Stimulated activated naive CD4-positive, alpha-beta T cell (primary cell): ENCODE measurements around the gene PSMD9.

Experiments
- DNase-seq, 6 experiments: peaks; one replicate each; lab custom pipeline; 2025; lab: John Stamatoyannopoulos, UW

Gene PSMD9

DNA sequence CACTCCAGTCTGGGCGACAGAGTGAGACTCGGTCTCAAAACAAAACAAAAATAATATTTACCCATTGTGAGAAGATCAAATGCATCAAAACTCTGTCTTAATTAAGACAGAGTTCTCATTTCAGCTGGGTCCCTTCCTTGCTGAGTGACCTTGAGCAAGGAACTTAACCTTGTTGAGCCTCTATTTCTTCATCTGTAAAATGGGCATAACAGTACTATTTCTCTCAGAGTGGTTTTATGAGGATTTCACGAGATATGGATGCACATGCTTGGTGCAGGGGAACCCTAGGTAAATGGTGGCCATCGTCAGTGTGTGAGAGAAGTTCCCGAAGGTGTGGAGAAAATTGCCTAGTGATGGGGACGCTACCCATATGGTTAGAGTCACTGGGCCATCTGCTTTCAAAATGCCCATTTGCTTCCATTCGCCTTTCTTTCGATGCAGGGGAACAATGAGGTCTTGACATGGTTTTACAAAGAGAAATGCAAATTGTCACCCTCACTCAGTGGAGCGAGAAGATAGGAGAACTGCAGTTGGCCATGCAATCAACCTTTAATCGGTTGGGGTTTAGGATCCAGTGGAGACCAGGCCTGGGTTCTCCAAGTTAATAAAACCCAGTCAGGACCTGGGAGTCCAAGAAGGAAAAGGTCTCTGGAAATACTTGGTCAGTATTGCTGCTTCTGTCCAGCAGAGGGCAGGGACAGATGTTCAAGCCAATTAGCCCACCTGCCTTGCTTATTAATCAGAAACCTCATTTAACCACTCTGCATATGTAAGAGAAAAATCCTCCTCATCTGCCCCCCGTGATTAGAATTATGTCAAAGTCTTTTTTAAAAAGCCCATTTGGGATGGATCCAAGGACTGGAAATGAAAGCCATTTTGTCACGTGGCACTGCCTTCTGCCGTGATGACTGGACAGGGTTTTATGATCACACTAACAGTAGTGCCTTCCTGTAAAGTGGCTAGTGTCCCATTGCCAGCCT, 67.0 kb downstream of the PSMD9 start:
- no peak for DNase-seq

DNA sequence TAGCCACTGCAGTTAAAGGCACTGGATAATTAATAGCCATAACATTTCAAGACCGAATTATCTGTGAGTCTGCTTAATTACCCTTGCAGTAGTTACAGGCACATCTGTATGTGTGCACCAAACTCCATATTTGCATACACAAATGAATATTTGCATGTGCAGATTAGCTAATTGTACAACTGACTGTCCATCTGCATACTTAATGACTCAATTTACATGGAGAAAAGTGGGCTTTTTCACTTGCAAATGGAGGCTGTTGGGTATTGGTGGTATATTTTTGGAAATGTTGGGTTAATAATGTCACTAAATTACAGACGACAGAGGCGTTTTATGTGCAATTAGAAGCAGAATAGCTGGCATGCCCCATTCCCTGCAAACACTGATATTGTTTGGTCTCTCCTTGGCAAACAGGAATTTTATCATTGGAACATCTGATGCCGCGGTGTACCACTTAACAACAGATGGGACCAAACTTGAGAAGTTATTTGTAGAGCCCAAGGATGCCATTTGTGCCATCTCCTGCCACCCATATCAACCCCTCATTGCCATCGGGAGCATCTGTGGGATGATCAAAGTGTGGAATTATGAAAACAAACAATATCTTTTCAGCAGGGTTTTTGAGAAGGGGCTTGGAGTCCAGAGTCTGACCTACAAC, 69.4 kb downstream of the PSMD9 start:
- no peak for DNase-seq

DNA sequence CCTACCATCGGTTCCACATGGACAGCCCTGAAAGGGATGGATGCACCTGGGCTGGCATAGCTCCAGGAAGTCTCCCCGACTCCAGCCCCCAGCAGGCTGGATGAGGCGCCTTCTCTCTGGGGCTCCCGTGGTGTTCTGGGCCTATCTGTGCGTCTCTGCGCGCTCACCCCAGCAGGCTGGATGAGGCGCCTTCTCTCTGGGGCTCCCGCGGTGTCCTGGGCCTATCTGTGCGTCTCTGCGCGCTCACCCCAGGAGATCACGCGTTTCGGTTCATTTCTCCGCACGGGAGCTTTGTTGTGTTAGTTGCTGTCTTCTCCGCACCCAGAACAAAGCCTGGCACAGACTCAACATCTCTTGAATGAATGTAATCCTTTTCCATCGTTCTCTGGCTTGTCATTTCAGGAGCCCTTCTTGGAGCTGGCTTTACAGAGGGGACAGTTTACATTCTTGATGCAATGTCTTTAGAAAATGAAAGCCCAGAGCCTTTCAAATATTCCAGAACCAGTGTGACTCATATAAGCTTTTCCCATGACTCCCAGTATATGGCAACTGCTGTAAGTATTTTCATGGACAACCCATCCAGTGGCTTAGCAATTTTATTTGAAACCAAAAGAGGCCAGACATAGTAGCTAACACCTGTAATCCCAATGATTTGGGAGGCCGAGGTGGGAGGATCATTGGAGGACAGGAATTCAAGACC, 70.1 kb downstream of the PSMD9 start:
- no peak for DNase-seq

DNA sequence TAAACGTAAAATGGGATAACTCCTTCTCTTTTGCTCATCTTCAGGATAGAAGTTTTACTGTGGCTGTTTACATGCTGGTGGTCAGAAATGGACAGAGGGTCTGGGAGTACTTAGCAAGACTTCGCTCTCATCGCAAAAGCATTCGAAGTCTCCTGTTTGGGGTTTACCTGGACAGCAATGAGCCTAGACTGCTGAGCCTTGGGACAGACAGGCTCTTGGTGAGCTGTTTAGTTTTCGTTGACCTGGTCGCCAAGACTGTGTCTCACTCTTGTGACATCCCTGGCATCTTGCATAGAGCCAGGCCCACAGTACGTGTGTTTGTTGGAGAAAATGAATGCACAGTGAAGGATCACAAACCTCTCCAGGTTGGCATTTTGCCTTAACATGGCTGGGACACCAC, 72.0 kb downstream of the PSMD9 start:
- DNase-seq = no peak

DNA sequence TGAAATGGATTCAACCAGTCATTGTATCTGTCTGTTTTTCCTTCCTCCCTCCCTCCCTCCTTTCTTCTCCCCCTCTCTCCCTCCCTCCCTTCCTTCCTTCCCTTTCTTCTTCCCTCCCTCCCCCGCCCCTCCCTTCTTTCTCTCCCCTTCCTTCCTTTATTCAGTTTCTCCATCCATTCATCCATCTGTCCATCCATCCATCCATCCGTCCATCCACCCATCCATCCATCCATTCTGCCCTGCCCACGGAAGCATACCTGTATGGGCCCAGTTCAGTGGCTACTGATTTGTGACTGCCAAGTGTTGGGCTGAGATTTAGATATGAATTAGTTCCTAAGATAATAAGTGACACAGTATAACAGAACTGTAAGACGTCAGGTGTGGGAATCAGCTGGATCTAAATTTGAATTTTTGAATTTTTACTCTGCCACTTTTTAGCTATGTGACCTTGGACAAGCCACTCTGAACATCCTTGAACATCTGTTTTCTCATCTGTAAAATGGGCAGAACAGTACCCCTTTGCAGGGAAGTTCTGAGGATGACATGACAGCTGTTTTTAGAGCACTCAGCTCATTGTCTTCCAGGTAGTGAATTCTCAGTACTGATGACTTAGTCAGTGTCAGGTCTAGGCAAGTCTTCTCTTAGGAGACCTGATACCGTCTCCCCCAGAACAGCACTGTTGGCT, 72.7 kb downstream of the PSMD9 start:
- no peak for DNase-seq

GRCh38 chr12:121963341-121964018, 74.9 kb downstream of the PSMD9 start:
- DNase-seq = no peak

GRCh38 chr12:121964813-121965643, 76.4 kb downstream of the PSMD9 start:
- DNase-seq = no peak

GRCh38 chr12:121966959-121967358, 78.4 kb downstream of the PSMD9 start:
- DNase-seq = no peak
